HG03108 (cell line): ENCODE measurements around the gene LRMDA.

ENCODE experiments used
- ATAC-seq: cut with Tn5 transposase; IDR thresholded peaks from one replicate; pipeline ENCODE4 v1.9.1; 2021; ENCODE audit warnings: moderate library complexity; ENCODE audit not compliant: unreplicated experiment

LRMDA gene

DNA sequence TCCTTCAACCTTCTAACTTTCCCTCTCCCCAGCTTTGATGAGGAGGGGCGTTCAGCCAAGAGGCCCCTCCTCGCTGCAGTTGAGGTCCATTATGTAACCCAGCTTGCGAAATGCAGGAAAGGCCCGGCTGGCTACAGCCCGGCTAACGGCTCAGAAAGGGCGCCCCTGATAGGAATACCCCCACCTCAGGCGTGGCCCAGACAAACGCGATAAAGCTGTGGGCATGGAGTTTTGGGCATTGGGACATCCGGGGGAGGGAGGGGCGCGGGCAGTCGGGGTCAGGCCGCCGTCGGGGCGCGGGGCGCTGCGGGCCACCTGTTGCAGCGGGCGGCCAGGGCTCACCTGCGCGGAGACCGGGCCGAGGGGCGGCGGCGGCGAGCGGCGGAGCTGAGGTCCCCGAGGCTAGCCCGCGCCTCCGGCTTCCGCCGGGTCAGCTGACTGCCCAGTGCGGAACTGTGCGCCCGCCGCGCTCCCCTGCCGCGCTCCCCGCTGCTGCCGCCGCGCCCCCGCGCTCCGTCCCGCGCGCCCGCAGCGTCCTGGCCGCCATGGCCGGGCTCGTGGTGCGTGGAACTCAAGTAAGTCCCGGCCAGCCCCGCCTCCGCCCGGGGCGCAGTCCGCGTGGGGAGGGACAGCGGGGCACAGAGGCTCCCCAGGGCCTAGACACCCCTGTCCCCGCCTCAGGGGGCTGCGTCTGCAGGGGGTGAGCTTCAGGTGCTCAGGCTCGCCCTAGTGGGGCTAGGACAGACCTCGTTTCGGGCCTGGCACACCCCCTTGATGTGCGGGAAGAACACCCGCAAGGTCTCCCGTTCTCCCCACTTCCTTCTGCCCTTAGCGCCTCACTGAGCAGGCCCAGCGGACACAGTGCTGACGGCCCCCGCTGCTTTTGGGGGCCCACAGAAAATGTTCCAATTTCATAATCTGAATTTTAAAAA lies at the start of gene LRMDA:
Gene LRMDA (plus strand): TSS at position 445 of the 932 bp plus-strand sequence.
- ATAC-seq: no peak

DNA sequence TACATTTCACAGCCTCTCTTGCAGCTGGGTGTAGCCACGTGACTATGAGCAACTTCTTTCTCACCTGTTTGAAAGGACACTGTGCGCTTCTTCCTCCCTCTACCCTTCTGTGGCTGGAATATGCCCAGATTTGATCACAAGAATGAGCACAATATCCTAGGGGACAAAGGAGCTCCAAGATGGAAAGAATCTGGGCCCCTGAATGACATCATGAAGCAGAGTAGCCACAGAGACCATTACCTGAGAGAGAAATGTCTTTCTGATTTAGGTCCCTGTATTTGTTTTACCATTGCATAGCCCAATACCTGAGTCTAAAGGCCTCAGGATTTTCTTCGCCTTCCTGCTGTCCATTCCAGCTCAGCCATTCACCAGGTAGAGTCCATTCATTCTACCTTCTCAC lies 45.3 kb upstream of the LRMDA start:
- no peak for ATAC-seq

DNA sequence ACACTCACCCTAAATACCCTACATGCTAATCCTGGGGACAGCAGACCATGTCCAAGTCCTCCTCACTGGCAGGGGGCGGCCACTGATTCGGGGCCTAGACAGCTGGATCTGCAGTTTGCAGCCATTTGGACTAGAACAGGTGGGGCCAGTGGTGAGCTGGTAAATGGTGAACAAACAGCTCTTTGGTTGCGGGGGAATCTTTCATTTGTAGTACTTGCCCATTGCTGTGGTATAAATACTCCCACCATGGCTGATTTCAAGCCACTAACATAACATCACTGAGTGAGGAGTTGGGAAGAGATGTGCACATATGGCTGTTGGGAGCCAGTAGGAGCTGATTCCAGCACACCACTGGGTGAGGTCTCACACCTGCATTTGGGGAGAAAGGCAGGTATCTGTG lies 43.3 kb upstream of the LRMDA start:
- no peak for ATAC-seq

DNA sequence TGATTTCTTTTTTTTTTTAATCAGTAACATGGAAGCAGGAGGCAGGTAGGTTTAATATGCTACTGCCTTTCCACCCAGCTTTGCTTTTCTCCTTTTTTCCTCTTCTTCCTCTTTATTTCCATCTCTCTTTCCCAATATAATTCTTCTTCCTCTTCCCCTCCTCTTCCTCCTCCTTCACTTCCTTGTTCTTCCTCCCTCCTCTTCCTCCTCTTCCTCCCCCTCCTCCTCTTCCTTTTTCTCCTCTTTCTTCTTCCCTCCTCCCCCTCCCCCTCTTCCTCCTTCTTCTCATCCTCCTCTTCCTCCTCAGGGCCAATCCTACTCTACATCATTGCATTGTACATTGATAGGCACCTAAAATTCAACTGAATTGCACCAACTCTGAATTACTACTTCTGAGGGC lies 41.2 kb upstream of the LRMDA start:
- no peak for ATAC-seq

DNA sequence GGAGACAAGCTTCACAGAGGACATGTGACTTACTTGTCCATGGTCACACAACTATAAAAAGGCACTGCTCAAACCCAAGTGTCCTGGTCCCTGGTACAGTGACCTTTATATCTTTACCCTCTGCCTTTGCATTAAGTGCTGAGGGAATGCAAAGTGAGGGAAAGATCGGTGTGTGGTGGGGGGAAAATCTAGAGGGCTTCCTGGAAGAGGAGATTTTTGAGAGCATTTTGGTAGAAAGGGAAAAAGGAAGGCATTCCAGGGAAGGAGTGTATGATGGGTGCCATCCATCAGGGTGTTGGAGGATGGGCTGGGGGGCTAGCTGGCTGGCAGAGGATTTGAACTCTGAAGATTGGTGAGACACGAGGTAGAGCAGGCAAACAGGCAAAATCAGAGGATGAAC lies 39.2 kb upstream of the LRMDA start:
- no peak for ATAC-seq

DNA sequence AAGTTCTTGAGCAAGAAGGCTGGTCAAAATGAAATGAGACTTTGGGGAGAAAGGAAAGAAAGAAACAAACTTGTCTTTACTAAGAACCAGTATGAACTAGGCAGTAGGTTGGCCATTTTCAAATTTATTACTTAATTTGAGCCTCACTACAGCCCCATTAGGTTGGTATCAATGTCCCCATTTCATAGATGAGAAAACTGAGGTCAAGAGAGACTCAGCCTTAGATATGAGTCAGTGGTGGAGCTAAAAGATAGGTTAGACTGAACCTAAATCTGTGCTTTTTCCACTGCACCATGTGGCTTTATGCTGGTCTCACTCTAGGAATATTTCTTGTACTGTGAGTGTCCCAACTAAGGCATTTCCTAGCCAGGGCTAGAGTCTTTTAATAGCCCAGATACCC lies 38.7 kb upstream of the LRMDA start:
- ATAC-seq: no peak

DNA sequence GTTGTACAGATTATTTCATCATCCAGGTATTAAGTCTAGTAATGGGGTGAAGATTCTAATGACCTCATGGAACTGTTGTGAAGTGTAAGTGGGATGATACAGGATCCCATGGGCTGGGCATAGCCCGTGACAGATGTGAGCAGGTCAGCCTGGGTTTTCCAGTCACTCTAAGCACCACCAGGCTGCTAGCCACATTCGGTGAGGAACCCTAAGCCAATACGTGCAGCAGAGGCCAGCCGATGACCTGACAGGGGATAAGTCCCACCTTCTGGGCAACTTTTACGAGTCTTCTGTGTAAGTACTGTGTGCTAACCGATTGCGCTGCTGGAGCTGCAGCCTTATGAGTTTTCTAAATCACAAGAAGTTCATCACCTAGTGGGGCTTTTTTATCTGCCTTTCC lies 37.2 kb upstream of the LRMDA start:
- no peak for ATAC-seq

DNA sequence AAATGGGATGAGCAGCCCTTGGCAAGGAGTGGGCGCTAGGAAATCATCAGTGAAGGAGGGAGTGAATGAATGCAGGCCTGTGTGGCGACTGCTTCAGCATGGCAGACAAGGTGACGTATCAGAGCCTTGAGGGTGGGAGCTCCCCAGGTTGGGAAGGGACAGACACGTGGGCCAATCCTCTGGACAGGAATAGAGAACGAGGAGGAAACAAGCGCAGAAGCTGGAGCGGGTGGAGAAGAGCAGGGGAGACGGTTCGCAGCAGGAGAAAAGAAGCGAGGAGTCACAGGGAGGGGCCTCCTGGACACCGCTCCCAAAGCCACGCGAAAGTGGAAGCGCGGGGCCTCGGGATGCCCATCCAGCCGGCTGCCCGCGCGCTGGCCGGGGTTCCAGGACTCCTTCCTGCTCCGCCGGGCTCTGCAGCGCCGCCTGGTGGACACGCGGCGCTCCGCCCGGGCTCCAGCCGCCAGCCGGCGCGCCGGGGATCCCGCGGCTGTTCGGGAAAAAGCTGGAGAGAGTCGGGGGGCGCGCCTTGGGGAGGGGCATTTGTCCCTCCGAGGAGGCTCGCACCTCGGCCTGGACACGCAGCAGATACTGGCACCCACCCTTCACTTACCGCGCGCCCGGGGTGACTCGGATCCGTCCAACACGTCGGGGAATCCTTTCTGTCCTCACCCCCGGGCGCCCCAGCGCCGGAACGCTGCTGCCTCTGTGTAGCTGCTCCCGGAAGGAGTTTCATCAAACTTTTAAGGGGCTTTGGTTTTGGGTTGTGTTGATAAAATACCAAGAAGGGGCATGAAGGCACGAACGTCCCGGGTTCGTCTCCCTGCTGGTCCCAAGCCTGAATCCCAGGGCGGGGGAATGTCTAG lies 36.1 kb upstream of the LRMDA start:
- no peak for ATAC-seq

DNA sequence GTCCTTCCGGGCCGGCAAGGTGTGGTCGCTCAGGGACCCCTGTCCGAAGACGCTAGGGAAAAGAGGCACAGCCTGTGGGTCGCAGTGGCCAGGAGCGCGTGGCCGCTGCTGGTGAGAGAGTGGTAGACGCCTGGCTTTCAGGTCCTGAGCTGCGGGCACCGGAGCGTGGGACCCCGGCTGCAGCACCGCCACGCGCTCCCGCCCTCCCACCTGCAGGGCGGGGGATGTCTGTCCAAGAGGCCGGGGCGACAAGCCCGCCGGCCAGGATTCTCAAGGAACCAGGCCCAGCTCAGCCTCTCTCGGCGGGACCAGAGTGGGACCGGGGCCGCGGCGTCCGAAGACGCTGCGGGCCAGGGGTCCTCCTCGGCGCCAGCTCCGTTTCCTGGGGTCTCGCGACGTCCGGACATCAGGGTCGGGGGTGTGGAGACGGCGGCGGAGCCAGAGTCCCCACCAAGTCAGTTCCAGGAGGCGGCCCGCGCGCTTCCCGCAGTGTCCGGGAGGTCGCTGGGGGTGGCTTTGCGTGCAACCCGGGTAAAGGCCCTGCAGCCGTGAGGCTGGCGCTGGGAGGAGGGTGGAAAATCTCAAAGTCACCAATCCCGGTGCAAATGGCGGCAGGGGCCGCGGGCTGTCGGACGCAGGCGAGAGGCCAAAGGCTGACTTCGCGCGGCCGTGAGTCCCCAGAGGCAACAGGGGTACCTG lies 35.3 kb upstream of the LRMDA start:
- ATAC-seq: no peak

DNA sequence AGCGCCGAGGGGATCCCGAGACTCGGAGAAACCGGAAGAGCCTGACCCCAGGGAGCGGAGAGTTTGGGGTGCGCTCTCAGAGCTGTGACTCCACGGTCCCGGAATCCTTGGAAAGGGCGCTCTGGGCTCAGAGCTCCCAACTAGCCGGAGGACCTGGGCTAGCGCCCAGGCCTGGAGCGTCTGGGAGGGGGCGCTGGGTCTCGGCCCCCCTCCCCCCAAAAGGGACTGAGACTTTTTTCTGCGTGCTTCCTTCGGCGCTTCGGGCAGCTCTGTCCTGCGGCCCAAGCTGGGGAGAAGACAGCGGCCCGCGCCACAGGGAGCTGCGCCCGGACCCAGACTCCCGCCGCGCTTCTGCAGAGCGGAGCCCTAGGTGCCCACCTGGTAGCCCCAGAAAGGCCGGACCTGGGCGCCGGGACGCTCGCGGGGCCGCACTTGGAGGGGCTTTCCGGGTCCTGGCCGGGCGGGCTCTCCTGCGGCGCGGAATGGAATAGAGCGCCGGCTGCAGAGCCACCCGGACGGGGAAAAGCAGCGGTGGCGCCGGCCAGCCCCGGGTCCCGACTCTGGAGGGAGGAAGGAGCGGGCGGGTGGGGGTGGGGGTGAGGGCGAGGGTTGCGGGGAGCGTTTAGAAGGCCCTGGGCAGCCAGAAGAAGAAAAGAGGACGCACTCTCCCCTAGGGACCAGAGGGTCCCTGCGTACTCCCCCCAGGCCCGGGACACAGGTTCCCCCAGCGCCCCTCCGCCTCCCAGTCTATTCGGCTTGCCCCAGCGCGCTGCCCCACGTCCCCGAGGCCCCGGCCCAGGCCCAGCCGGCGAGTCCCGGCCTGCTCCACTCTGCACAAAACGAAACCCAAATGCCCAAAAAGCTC lies 34.6 kb upstream of the LRMDA start:
- no peak for ATAC-seq

DNA sequence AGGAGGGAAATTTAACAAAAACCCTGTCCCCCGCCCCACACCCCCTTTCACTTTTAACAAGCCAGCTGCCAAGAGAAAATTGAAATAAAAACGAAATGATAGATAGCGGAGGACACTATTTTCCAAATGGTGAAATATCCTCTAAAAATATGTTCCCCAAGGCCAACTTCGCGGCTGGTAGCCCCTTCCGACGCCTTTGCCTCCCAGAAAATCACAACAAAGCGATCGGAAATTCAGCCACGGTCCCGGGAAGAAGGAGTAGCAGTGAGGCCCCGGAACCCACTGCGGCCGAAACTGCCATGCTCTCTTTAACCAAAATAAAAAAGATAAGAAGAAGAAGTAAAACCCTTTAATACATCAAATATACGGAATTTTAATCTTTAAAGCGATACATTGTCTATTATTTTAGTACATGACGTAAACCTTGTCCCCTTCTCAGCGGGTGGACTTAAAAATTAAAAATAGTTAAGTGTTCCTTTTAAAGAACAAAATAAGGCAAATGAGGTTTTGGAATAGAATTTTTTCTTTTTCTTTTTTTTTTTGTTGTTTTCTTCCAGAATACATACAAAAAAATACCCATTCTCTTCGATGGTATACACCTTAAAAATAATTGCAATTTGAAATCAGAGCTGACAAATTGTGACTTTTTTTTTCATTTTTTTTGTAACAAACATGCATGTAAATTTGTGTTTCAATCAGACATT lies 33.8 kb upstream of the LRMDA start:
- ATAC-seq: no peak

DNA sequence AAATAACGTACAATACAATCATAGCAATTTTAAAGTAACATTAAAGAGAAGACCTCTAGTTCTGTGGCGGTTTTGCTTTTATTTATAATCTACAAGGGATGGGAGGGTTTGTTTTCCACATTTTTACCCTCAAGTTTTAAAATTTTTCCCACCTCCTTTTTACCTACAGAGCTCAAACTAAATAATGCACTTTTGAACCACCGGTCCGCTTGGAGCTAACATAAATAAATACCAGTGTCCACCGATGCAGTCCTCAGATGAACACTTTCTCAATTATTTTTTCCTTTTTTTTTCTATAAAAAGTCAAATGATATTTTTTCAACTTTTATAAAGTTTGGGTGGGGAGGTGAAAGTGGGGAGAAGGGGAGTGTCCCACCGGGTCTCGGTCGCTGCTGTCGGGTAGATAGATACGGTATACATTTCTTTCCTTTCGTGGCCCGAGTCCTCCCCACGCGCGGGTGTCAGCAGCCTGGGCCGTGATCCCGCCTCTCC lies 33.2 kb upstream of the LRMDA start:
- ATAC-seq: no peak

DNA sequence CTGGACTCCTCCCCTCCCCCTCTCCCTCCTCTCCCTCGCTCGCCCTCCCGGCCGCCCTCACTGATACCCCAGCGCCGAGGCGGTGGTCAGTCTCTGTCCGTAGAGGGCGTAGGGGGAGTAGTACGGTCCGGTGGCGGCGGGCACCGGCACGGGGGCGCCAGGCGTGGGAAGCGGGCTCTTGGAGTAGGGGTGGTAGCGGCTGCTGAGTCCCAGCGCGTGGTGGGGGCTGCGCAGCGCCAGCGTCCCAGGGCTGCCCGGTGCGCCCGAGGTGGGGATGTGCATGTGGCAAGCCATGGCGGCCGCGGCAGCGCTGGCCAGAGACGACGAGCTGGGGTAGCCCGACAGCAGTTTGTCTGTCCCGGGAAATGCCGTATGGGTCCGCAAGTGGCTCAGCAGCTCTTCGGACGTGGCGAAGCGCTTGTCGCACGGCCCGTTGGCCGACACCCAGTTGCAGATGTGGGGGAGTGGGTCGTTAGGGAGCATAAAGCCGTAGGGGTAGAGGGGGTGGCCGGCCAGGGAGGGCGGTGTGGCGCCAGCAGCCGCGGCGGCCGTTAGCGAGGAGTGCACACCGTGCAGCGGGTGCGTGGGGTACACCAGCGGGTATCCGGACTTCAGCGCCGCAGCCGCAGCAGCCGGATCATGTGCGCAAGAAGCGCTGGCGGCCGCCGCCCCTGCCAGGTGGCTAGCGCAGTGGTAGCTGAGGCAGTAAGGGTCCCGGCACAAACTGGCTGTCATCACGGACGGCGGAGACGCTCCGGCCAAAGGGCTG lies 32.5 kb upstream of the LRMDA start:
- ATAC-seq: no peak

DNA sequence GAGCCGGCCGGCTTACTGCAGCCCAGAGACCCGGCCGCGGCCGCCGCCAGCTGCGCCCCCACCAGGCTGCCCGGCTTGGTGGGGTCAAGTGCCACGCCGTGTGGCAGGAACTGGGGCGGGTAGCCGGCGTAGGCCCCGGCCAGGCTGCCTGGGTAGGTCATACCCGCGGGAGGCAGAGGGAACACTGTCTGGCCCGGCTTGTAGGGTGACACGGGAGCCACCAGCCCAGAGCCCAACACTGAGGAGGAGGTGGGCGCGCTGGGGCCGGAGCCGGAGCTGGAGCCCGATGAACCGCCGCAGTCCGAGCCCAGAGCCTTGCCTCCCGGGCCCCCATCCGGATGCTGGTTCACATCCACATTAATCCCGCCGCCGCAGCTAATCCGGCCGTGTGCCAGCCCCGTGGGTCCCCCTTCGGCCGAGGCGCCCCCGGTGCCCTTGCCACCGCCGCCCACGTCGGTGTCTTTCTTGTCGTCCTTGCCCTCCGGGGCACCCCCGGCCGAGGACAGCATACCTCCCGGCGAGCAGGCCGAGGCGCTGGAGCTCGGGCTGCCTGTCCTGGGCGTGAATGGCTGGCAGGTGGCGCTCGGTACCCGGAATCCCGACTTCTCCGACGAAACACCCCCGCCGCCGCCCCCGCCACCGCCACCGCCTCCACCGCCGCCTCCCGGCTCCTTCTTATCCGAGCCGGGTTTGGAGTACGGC lies 31.8 kb upstream of the LRMDA start:
- no peak for ATAC-seq

DNA sequence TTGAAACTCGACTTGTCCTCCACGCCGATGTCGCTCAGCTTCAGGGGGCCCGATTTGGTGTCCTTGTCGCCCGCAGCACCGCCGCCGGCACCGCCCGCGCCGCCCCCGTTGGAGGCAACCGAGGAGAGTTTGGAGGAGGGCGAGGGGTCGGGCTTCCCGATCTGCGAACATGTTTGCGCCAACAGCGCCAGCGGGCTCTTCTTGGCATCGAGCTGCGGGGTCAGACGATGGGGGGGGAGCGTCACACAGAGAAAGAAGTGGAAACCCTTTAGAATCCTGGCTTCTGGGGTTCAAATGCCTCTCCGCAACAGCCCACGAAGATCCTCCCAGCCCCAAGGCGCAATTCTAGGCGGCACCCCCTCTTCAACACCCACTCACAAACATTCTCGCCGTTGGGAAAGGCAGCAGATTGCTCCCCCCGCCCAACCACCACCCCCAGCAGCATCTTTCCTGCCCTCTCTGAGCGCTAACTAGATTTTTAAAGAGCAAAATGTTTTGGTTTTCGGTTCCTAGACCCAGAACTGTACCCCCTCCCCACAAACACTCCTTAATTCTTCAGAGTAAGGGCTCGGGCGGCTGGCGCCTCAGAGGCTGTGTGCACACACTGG lies 31.2 kb upstream of the LRMDA start:
- ATAC-seq: no peak

DNA sequence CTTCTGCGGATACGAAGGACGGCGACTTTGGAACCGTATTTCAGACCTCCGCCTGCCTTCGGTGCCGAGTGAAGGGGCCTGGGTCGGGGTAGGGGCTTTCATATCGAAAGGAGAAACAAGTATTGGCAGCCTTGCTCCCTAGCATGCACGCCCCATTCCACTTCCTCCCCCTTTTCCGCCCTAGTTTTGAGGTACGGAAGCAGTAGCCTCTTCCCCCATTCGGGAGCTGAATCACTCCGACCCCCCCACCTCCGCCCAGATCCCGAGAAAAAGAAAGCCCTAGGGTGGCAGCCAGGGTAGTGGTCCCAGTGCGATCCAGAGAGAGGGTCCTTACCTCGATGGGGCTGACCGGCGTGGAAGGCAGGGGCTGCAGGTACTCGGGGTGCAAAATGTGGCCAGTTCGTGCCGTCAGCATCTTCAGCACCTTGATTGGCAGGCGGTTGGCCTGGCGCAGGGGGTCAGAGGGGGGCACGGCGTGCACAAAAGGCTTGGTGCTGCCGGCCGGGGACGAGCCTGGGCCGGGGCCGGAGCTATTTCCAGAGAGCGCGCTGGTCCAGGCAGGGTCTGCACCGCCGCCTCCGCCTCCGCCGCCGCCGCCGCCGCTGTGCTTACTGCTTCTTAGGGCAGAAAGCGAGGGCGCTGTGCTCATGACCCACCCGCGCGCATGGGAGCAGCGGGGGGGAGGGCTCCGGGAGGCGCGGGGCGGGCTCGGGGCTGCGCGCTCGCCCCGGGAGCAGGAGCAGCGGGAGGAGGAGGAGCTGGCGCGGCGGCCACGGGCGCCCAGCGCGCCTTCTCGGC lies 30.5 kb upstream of the LRMDA start:
- peak; percentile 9 for ATAC-seq
